Liver (tissue), 9 donors: Measurements from ENCODE around the gene RAB27A. TPM values are rescaled to one million over a fixed set of nuclear protein-coding genes. Genes with fewer than 3 reads are reported as not detected.
A peak's percentile ranks its signal among the peaks of the same experiment; 100 is the strongest.

Experiments
- DNase-seq: peaks from one replicate; pipeline ENCODE4 v3.0.0-alpha.2; 2017; ENCODE audit warnings: low spot score
- H3K27ac ChIP-seq, 2 donors: one replicate each; pipeline ENCODE4 v1.7.0; 2013; ENCODE audit warnings: inconsistent platforms in 2 of 2, low read length in 2 of 2, control low read depth in 1 of 2, low read depth in 1 of 2, mild to moderate bottlenecking in 1 of 2
- H3K27me3 ChIP-seq, 4 donors: one replicate each; pipeline versions ENCODE4 v1.6.1 to v1.7.0; 2013; ENCODE audit warnings: low read length in 3 of 4, inconsistent platforms in 1 of 4, mild to moderate bottlenecking in 1 of 4, moderate library complexity in 1 of 4; ENCODE audit not compliant: control insufficient read depth in 4 of 4, insufficient read depth in 4 of 4
- H3K36me3 ChIP-seq, 4 donors: one replicate each; pipeline versions ENCODE4 v1.6.1 to v1.7.0; 2013; ENCODE audit warnings: low read length in 3 of 4, mild to moderate bottlenecking in 3 of 4, low read depth in 1 of 4, moderate library complexity in 1 of 4; ENCODE audit not compliant: control insufficient read depth in 4 of 4, insufficient read depth in 3 of 4
- H3K4me1 ChIP-seq, 4 donors: one replicate each; pipeline versions ENCODE4 v1.6.1 to v1.7.0; 2013; ENCODE audit warnings: low read length in 3 of 4, mild to moderate bottlenecking in 3 of 4, moderate library complexity in 1 of 4; ENCODE audit not compliant: control insufficient read depth in 4 of 4, insufficient read depth in 4 of 4
- H3K4me3 ChIP-seq, 3 donors: one replicate each; pipeline versions ENCODE4 v1.6.1 to v1.7.0; 2013; ENCODE audit warnings: low read length in 3 of 3, control low read depth in 1 of 3, low read depth in 1 of 3, mild to moderate bottlenecking in 1 of 3
- H3K9ac ChIP-seq, 2 donors: one replicate each; pipeline ENCODE4 v1.7.0; 2013; ENCODE audit warnings: low read length in 2 of 2, mild to moderate bottlenecking in 2 of 2, moderate library complexity in 2 of 2, control low read depth in 1 of 2, low read depth in 1 of 2
- H3K9me3 ChIP-seq, 4 donors: one replicate each; pipeline versions ENCODE4 v1.6.1 to v1.7.0; 2013; ENCODE audit warnings: low read length in 3 of 4; ENCODE audit not compliant: control insufficient read depth in 4 of 4
- FOXA1 ChIP-seq: IDR thresholded peaks from 2 replicates; pipeline ENCODE4 v1.6.1; 2016; ENCODE audit warnings: antibody characterized with exemption
- FOXA2 ChIP-seq: IDR thresholded peaks from 2 replicates; pipeline ENCODE4 v1.6.1; 2016; ENCODE audit warnings: antibody characterized with exemption
- GABPA ChIP-seq, 2 donors: IDR thresholded peaks in 1 of 2; conservative IDR thresholded peaks in 1 of 2; 2 replicates each; pipeline ENCODE4 v1.6.1; 2016; ENCODE audit warnings: antibody characterized with exemption in 2 of 2, mild to moderate bottlenecking in 1 of 2, moderate library complexity in 1 of 2
- HNF4A ChIP-seq, 2 donors: conservative IDR thresholded peaks; 2 replicates each; pipeline ENCODE4 v1.6.1; 2016; ENCODE audit warnings: antibody characterized with exemption in 2 of 2, mild to moderate bottlenecking in 2 of 2
- HNF4G ChIP-seq: IDR thresholded peaks from 2 replicates; pipeline ENCODE4 v1.6.1; 2016; ENCODE audit warnings: antibody characterized with exemption
- JUND ChIP-seq, 2 donors: IDR thresholded peaks; 2 replicates each; pipeline ENCODE4 v1.6.1; 2016; ENCODE audit warnings: antibody characterized with exemption in 2 of 2
- NR2F2 ChIP-seq: IDR thresholded peaks from 2 replicates; pipeline ENCODE4 v1.6.1; 2016; ENCODE audit warnings: antibody characterized with exemption
- SP1 ChIP-seq: IDR thresholded peaks from 2 replicates; pipeline ENCODE4 v1.6.1; 2018; ENCODE audit warnings: antibody characterized with exemption, mild to moderate bottlenecking
- TAF1 ChIP-seq: conservative IDR thresholded peaks from 2 replicates; pipeline ENCODE4 v1.6.1; 2016; ENCODE audit warnings: antibody characterized with exemption, mild to moderate bottlenecking
- YY1 ChIP-seq: IDR thresholded peaks from 2 replicates; pipeline ENCODE4 v1.6.1; 2016; ENCODE audit warnings: antibody characterized with exemption, mild to moderate bottlenecking
- polyA plus RNA-seq, 2 donors: library from polyadenylated mRNA; stranded (reverse) in 1 of 2; unstranded in 1 of 2; fragments of 200-250 nt in 1 of 2; fragments of >200 nt in 1 of 2; fragmentation: Nextera tagmentation in 1 of 2; extraction: Ambion mirVana in 1 of 2; gene quantifications; one replicate each; pipeline versions ENCODE4 v1.2.1 to v1.2.3, GENCODE V29; 2013 to 2015
- total RNA-seq, 2 donors: library from RNA; depleted of rRNA; stranded (reverse); fragments of >200 nt; gene quantifications; one replicate each; pipeline ENCODE4 v1.2.3, GENCODE V29; 2014
- TF ChIP-seq, protein P1 (sequence below): IDR thresholded peaks from 2 replicates; pipeline ENCODE4 v1.6.1; 2016; ENCODE audit warnings: antibody characterized with exemption
- TF ChIP-seq, protein P2 (sequence below): IDR thresholded peaks from 2 replicates; pipeline ENCODE4 v1.6.1; 2016; ENCODE audit warnings: antibody characterized with exemption
- TF ChIP-seq, protein P3 (sequence below): fragments of 150-350 bp; IDR thresholded peaks from 2 replicates; pipeline ENCODE4 v1.5.1; 2017; ENCODE audit warnings: improper control_type of control experiment, low read depth, low read length; ENCODE audit not compliant: missing input control
- TF ChIP-seq, protein P4 (sequence below): IDR thresholded peaks from 2 replicates; pipeline ENCODE4 v1.6.1; 2016; ENCODE audit warnings: antibody characterized with exemption
- donor health status: healthy.
- donor health status: healthy.
- donor health status: healthy.
- donor health status: healthy.
- donor health status: healthy.

RAB27A gene
- total and polyA plus RNA-seq, 4 donors: 6.4 to 30.8 (median 24.9) TPM

DNA sequence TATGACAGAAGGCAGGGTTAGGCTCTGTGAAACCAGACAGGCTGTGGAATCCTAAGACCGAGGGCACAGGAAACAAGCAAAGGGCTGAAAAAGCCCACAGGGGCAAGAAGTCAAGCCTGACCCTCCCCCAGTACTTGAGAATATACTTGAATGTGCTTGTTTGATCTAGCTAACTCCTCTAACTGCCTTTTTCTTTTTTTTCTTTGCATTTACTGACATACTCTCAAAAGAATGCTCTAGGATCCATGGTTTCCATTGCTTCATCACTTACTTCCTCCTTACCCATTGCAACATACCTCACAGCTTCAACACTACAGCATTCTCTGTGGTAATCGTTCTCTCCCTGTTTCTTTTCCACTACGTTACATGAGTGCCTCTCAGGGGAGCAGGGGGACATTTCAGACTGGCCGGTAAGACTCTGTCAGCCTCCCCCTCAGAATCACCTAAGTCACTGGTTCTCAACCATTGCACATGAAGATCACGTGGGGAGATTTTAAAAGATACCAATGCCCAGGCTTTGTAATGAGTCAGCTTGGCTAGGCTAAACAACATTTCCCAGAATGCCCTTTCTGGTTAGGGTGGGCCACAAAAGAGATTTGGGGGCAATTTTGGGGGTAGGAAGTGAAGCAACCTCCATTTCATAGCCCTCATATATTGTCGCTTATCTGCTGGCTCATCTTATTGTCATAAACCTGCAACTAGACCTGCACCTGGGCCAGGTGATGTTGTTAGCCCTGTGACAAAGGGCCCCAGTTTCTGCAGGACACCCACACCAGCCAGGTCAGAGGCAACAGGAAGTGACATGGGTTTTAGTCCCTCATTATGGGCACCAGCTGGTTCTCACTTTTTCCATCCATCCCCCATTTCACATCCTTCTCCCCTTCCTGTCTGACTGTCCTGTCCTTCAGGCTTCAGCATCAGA is 68.3 kb downstream of the RAB27A start (continued):
- TF ChIP-seq, protein P1, sequence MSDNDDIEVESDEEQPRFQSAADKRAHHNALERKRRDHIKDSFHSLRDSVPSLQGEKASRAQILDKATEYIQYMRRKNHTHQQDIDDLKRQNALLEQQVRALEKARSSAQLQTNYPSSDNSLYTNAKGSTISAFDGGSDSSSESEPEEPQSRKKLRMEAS: no peak
- TF ChIP-seq GABPA (IDR thresholded peaks at IDR 0.05 in 1 of 2, conservative IDR thresholded peaks at IDR 0.05 in 1 of 2) (no peak), TAF1 (no peak), HNF4A (conservative IDR thresholded peaks at IDR 0.05) (peak in 1 of 2 donors; percentile 11), JUND (IDR thresholded peaks at IDR 0.05) (peak in 1 of 2 donors; percentile 22), FOXA1 (no peak), FOXA2 (no peak)
- TF ChIP-seq, protein P2, sequence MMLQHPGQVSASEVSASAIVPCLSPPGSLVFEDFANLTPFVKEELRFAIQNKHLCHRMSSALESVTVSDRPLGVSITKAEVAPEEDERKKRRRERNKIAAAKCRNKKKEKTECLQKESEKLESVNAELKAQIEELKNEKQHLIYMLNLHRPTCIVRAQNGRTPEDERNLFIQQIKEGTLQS: no peak

DNA sequence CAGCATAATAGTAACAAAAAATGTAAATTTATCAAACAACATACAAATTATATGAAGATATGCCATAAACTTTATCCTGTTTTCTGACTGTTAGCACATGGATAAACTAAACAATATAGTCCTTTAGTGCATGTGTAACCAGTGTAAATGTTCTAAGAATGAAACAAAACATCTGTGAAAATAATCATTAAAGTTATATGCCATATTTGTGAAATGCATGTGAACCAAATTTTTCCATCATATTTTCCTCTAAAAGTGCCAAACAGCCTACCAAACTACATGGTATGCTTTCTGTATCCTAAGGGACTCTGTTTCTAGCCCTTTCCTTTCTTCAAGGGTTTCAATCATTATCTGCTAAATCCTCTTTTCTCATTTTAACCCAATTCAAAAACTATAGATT is 69.0 kb downstream of the RAB27A start:
- Histone ChIP-seq H3K4me3 (no peak overlapping the region), H3K4me1 (peaks cover 2 to 21% (median 15%) of the 10 kb centered on the region in 4 donors), H3K9me3 (no peaks in the 10 kb centered on the region), H3K9ac (no peak overlapping the region), H3K27ac (peak overlapping the region; percentile 55 to 66), H3K27me3 (no peaks in the 10 kb centered on the region), H3K36me3 (peaks cover 0 to 3% (median 1%) of the 10 kb centered on the region in 4 donors)
- DNase-seq: no peak
- no peak for TF ChIP-seq FOXA1
- no peak for TF ChIP-seq SP1
- TF ChIP-seq GABPA (IDR thresholded peaks at IDR 0.05 in 1 of 2, conservative IDR thresholded peaks at IDR 0.05 in 1 of 2): no peak
- TF ChIP-seq HNF4A (conservative IDR thresholded peaks at IDR 0.05): no peak
- TF ChIP-seq, protein P1: no peak
- no peak for TF ChIP-seq HNF4G
- no peak for TF ChIP-seq TAF1
- TF ChIP-seq, protein P3, sequence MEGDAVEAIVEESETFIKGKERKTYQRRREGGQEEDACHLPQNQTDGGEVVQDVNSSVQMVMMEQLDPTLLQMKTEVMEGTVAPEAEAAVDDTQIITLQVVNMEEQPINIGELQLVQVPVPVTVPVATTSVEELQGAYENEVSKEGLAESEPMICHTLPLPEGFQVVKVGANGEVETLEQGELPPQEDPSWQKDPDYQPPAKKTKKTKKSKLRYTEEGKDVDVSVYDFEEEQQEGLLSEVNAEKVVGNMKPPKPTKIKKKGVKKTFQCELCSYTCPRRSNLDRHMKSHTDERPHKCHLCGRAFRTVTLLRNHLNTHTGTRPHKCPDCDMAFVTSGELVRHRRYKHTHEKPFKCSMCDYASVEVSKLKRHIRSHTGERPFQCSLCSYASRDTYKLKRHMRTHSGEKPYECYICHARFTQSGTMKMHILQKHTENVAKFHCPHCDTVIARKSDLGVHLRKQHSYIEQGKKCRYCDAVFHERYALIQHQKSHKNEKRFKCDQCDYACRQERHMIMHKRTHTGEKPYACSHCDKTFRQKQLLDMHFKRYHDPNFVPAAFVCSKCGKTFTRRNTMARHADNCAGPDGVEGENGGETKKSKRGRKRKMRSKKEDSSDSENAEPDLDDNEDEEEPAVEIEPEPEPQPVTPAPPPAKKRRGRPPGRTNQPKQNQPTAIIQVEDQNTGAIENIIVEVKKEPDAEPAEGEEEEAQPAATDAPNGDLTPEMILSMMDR: no peak
- TF ChIP-seq, protein P2: no peak
- TF ChIP-seq, protein P4, sequence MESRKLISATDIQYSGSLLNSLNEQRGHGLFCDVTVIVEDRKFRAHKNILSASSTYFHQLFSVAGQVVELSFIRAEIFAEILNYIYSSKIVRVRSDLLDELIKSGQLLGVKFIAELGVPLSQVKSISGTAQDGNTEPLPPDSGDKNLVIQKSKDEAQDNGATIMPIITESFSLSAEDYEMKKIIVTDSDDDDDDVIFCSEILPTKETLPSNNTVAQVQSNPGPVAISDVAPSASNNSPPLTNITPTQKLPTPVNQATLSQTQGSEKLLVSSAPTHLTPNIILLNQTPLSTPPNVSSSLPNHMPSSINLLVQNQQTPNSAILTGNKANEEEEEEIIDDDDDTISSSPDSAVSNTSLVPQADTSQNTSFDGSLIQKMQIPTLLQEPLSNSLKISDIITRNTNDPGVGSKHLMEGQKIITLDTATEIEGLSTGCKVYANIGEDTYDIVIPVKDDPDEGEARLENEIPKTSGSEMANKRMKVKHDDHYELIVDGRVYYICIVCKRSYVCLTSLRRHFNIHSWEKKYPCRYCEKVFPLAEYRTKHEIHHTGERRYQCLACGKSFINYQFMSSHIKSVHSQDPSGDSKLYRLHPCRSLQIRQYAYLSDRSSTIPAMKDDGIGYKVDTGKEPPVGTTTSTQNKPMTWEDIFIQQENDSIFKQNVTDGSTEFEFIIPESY: no peak
- no peak for TF ChIP-seq YY1
- TF ChIP-seq NR2F2: no peak
